CD4-positive, alpha-beta T cell (primary cell): Measurements from ENCODE around the gene NEU4. TPM values are rescaled to one million over a fixed set of nuclear protein-coding genes. Genes with fewer than 3 reads are reported as not detected.
"Not testable (repeated sequence)": the region's sequence is repeated elsewhere in the genome, so short reads cannot be mapped to it uniquely, and the experiment has no call there.

Experiments used
- ATAC-seq: fragments of 200-7000 bp; cut with Tn5 transposase; one replicate; pipeline ENCODE4 v1.10.0; 2022; ENCODE audit warnings: mild to moderate bottlenecking; ENCODE audit not compliant: poor library complexity
- CTCF ChIA-PET: fragments of 350-600 bp; sonication (Branson Sonifier 250); formaldehyde crosslinking; loops from one replicate; lab custom pipeline; 2021; ENCODE audit warnings: antibody characterized with exemption, inconsistent platforms; lab: Charles Lee
- POLR2A ChIA-PET: fragments of 350-600 bp; sonication (Branson Sonifier 250); formaldehyde crosslinking; loops from one replicate; lab custom pipeline; 2021; ENCODE audit warnings: antibody characterized with exemption, inconsistent platforms; lab: Charles Lee
- DNase-seq, 14 experiments: peaks; one replicate each; pipeline ENCODE4 v3.0.0-alpha.2; 2013 to 2020; ENCODE audit warnings: mixed read lengths in 2 of 14
- H3K27ac ChIP-seq, 2 donors: one replicate each; pipeline versions ENCODE4 v1.5.1 to v1.7.0; 2013; ENCODE audit warnings: low read length in 2 of 2, low read depth in 1 of 2, mild to moderate bottlenecking in 1 of 2
- H3K27me3 ChIP-seq, 2 experiments: 1 replicate in 1 of 2; 2 replicates in 1 of 2; pipeline versions ENCODE4 v1.6.1 to v1.7.0; 2013; ENCODE audit warnings: low read length in 2 of 2, control low read depth in 1 of 2, mild to moderate bottlenecking in 1 of 2, moderate library complexity in 1 of 2; ENCODE audit not compliant: insufficient read depth in 2 of 2, control insufficient read depth in 1 of 2
- H3K36me3 ChIP-seq: one replicate; pipeline ENCODE4 v1.6.1; 2013; ENCODE audit warnings: low read length, control low read depth; ENCODE audit not compliant: insufficient read depth
- H3K4me1 ChIP-seq: one replicate; pipeline ENCODE4 v1.6.1; 2013; ENCODE audit warnings: low read length, control low read depth; ENCODE audit not compliant: insufficient read depth
- H3K4me3 ChIP-seq: one replicate; pipeline ENCODE4 v1.5.1; 2013; ENCODE audit warnings: mild to moderate bottlenecking, low read length, moderate library complexity
- H3K9me3 ChIP-seq, 2 experiments: 1 replicate in 1 of 2; 2 replicates in 1 of 2; pipeline versions ENCODE4 v1.6.1 to v1.7.0; 2013; ENCODE audit warnings: low read length in 2 of 2, mild to moderate bottlenecking in 2 of 2, control low read depth in 1 of 2, moderate library complexity in 1 of 2; ENCODE audit not compliant: control insufficient read depth in 1 of 2, insufficient read depth in 1 of 2
- H3K27ac Mint-ChIP-seq: one replicate; pipeline ENCODE4 v1.8.0; 2020; ENCODE audit warnings: mixed read lengths
- H3K27me3 Mint-ChIP-seq: one replicate; pipeline ENCODE4 v1.8.0; 2021; ENCODE audit warnings: mixed read lengths
- H3K36me3 Mint-ChIP-seq: one replicate; pipeline ENCODE4 v1.8.0; 2021; ENCODE audit warnings: low read depth, mixed read lengths
- H3K4me1 Mint-ChIP-seq: one replicate; pipeline ENCODE4 v1.8.0; 2021; ENCODE audit warnings: low read depth, mixed read lengths
- H3K4me3 Mint-ChIP-seq: one replicate; pipeline ENCODE4 v1.8.0; 2020; ENCODE audit warnings: mild to moderate bottlenecking, mixed read lengths
- H3K9me3 Mint-ChIP-seq: one replicate; pipeline ENCODE4 v1.8.0; 2020; ENCODE audit warnings: mixed read lengths
- intact Hi-C, 2 experiments: fragments of 100-400 bp; cut with DNase I in 1 of 2; cut with micrococcal nuclease in 1 of 2; formaldehyde crosslinking; loops; one replicate each; pipeline versions ENCODE4 v1.15.1 to v1.9.0; 2023 to 2025; cut with DNase I, micrococcal nuclease
- total RNA-seq, 174 experiments: library from RNA in 2 of 174; stranded (reverse) in 2 of 174; gene quantifications; one replicate each; pipeline ENCODE4 v1.2.3 and lab custom pipeline; 2021 to 2026
- TF ChIP-seq, protein P1 (sequence below): fragments of 200-600 bp; IDR thresholded peaks from one replicate; pipeline ENCODE4 v1.8.0; 2022; ENCODE audit warnings: antibody characterized with exemption, mild to moderate bottlenecking

The NEU4 gene
- total RNA-seq, 2 experiments from 2014 or later: 4.3 to 6.8 TPM

DNA sequence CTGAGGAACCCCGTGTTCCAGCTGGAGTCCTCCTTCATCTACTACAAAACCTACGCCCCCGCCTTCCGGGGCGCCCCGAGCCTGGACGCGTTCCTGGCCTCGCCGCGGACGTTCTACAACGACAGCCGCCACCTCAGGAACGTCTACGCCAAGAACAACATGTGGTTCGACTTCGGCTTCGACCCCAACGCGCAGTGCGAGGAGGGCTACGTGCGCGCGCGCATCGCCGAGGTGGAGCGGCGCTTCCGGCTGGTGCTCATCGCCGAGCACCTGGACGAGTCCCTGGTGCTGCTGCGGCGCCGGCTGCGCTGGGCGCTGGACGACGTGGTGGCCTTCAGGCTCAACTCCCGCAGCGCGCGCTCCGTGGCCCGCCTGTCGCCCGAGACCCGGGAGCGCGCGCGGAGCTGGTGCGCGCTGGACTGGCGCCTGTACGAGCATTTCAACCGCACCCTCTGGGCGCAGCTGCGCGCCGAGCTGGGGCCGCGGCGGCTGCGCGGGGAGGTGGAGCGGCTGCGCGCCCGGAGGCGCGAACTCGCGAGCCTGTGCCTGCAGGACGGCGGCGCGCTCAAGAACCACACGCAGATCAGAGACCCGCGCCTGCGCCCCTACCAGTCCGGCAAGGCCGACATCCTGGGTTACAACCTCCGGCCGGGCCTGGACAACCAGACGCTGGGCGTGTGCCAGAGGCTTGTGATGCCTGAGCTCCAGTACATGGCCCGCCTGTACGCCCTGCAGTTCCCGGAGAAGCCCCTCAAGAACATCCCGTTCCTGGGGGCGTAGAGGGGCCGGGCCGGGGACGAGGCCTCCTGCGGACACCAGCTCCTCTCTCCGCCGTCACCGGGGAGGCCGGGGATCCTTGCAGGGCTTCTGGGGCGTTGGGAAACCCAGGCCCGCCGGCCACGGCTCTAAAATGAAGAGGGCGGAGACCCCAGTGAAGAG, 5.3 kb upstream of the NEU4 start:
- DNase-seq: peak in 10 of 14 experiments; percentile 16 to 74 (median 36)
- Mint-ChIP-seq H3K4me1 (peaks cover 5% of the 10 kb centered on the region), H3K27me3 (peaks cover 10% of the 10 kb centered on the region), H3K27ac (no peak overlapping the region), H3K4me3 (peak overlapping the region; percentile 38), H3K9me3 (no peaks in the 10 kb centered on the region), H3K36me3 (no peaks in the 10 kb centered on the region)
- no peaks in the 10 kb centered on the region for H3K9me3 ChIP-seq
- intact Hi-C loops: no loop called here
- peaks cover 21% of the 10 kb centered on the region for H3K4me1 ChIP-seq
- no peak overlapping the region for H3K27ac ChIP-seq
- peaks cover 0 to 8% of the 10 kb centered on the region in 2 experiments for H3K27me3 ChIP-seq
- H3K36me3 ChIP-seq: no peaks in the 10 kb centered on the region
- TF ChIP-seq, protein P1, sequence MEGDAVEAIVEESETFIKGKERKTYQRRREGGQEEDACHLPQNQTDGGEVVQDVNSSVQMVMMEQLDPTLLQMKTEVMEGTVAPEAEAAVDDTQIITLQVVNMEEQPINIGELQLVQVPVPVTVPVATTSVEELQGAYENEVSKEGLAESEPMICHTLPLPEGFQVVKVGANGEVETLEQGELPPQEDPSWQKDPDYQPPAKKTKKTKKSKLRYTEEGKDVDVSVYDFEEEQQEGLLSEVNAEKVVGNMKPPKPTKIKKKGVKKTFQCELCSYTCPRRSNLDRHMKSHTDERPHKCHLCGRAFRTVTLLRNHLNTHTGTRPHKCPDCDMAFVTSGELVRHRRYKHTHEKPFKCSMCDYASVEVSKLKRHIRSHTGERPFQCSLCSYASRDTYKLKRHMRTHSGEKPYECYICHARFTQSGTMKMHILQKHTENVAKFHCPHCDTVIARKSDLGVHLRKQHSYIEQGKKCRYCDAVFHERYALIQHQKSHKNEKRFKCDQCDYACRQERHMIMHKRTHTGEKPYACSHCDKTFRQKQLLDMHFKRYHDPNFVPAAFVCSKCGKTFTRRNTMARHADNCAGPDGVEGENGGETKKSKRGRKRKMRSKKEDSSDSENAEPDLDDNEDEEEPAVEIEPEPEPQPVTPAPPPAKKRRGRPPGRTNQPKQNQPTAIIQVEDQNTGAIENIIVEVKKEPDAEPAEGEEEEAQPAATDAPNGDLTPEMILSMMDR: no peak
- ChIA-PET POLR2A (interaction anchor here (1.0 kb wide), 1 partner anchor 56 kb away, joined by 3 read pairs; no protein-coding TSS in a partner anchor), CTCF (interaction anchor here (1.5 kb wide), 1 partner anchor 65 kb away, joined by 3 read pairs; no protein-coding TSS in a partner anchor)
- ATAC-seq: peak; percentile 61
- H3K4me3 ChIP-seq: peak overlapping the region; percentile 56

DNA sequence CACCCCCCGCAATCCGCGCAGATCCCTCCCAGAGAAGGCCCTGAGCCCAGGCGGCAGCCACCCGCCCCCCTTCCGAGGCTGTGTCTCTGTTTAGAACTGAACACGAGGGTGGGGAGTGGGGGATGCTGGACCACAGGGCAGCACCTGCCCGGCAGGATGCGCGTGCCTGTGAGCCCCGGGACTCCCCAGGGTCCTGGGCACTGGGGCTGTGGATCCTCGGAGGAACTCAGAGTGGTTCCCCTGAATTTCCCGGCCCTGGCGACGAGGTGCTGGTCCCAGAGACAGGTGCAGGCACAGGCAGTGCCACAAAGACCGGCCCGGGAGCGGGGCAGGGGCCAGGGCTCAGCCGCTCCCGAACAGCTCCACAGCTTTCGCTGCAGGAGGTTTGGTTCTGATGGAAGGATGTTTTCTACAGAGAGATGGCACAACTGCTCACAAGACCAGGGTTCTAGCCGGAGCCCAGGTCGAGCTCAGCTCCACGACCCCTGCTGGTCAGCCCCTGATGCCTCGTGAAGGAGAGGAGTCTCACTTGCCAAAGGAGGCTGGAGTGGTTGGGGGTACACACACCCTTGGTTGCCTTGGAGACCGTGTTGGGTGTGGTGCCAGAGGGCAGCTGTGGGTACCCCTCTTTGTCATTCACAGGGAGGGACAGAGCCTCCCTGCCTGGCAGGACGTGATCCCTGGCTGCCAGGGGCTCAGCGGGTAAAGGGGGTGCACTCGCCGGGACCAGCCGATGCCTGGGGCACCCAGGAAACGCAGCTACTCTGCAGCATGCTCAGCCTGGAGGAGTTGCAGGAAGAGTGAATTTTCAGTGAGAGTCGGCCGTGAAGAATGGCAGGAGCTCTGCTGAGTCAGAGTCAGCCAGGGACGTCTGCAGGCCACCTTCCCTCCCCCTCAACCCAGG, 4.4 kb upstream of the NEU4 start:
- Mint-ChIP-seq H3K9me3 (no peaks in the 10 kb centered on the region), H3K4me3 (peak overlapping the region; percentile 15), H3K27ac (no peak overlapping the region), H3K27me3 (peaks cover 15% of the 10 kb centered on the region), H3K4me1 (peaks cover 5% of the 10 kb centered on the region), H3K36me3 (no peaks in the 10 kb centered on the region)
- ATAC-seq (peak; percentile 33), DNase-seq (peak in 5 of 14 experiments; percentile 7 to 54 (median 33))
- no peak overlapping the region for H3K27ac ChIP-seq
- no peaks in the 10 kb centered on the region for H3K36me3 ChIP-seq
- H3K27me3 ChIP-seq: peaks cover 0 to 8% of the 10 kb centered on the region in 2 experiments
- POLR2A ChIA-PET: no interaction called here
- TF ChIP-seq, protein P1: no peak
- intact Hi-C loops: no loop called here
- CTCF ChIA-PET: interaction anchor here (1.5 kb wide), 1 partner anchor 64 kb away, joined by 3 read pairs; no protein-coding TSS in a partner anchor
- H3K4me1 ChIP-seq: peaks cover 21% of the 10 kb centered on the region
- H3K9me3 ChIP-seq: no peaks in the 10 kb centered on the region
- peak overlapping the region; percentile 56 for H3K4me3 ChIP-seq

DNA sequence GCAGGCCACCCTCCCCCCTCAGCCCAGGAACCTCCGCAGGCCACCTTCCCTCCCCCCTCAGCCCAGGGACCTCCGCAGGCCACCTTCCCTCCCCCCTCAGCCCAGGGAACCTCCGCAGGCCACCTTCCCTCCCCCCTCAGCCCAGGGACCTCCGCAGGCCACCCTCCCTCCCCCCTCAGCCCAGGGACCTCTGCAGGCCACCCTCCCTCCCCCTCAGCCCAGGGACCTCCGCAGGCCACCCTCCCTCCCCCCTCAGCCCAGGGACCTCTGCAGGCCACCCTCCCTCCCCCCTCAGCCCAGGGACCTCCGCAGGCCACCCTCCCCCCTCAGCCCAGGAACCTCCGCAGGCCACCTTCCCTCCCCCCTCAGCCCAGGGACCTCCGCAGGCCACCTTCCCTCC, 2.8 kb upstream of the NEU4 start:
- H3K4me3 Mint-ChIP-seq, H3K27me3 ChIP-seq, H3K9me3 Mint-ChIP-seq, H3K4me3 ChIP-seq, POLR2A ChIA-PET, CTCF ChIA-PET, ATAC-seq, H3K27ac ChIP-seq, H3K4me1 Mint-ChIP-seq, H3K36me3 ChIP-seq, H3K27ac Mint-ChIP-seq, H3K36me3 Mint-ChIP-seq, H3K9me3 ChIP-seq, intact Hi-C loops: not testable (repeated sequence)
- H3K27me3 Mint-ChIP-seq: peaks cover 15% of the 10 kb centered on the region
- peak in 1 of 14 experiments; percentile 21 for DNase-seq
- peaks cover 21% of the 10 kb centered on the region for H3K4me1 ChIP-seq
